GM23338 (cell line): ENCODE measurements around the gene VSIG10L2. TPM values are rescaled to one million over a fixed set of nuclear protein-coding genes. Genes with fewer than 3 reads are reported as not detected.

Experiments
- ATAC-seq: fragments of 200-7000 bp; cut with Tn5 transposase; 3 replicates; pipeline ENCODE4 v1.9.1; 2020
- DNase-seq: peaks from one replicate; pipeline ENCODE4 v3.0.0-alpha.2; 2015; ENCODE audit warnings: low spot score
- H2AFZ ChIP-seq: fragments of 200-600 bp; sonication (generic); 2 replicates; pipeline ENCODE4 v1.8.0; 2016; ENCODE audit warnings: antibody characterized with exemption, mild to moderate bottlenecking, moderate library complexity
- H3F3A ChIP-seq: fragments of 200-600 bp; sonication (generic); replicated peaks from 2 replicates; pipeline ENCODE4 v1.8.0; 2017; ENCODE audit warnings: antibody characterized with exemption, mixed run types, low read depth
- H3K27ac ChIP-seq: fragments of 200-600 bp; sonication (generic); 2 replicates; pipeline ENCODE4 v1.6.1; 2016; ENCODE audit warnings: low read depth
- H3K27me3 ChIP-seq: fragments of 200-600 bp; sonication (generic); 2 replicates; pipeline ENCODE4 v1.8.0; 2016; ENCODE audit warnings: mild to moderate bottlenecking, mixed run types, moderate library complexity; ENCODE audit not compliant: insufficient read depth
- H3K36me3 ChIP-seq: fragments of 200-600 bp; sonication (generic); 2 replicates; pipeline ENCODE4 v1.8.0; 2016; ENCODE audit warnings: mild to moderate bottlenecking; ENCODE audit not compliant: insufficient read depth
- H3K4me1 ChIP-seq: fragments of 200-600 bp; sonication (generic); 2 replicates; pipeline ENCODE4 v1.8.0; 2016; ENCODE audit warnings: mild to moderate bottlenecking, moderate library complexity; ENCODE audit not compliant: insufficient read depth
- H3K4me2 ChIP-seq: fragments of 200-600 bp; sonication (generic); 2 replicates; pipeline ENCODE4 v1.7.1; 2017; ENCODE audit warnings: mixed run types
- H3K4me3 ChIP-seq: fragments of 200-600 bp; sonication (generic); 2 replicates; pipeline ENCODE4 v1.6.1; 2016; ENCODE audit warnings: mixed run types
- H3K79me2 ChIP-seq: fragments of 200-600 bp; sonication (generic); replicated peaks from 2 replicates; pipeline ENCODE4 v1.8.0; 2017; ENCODE audit warnings: mild to moderate bottlenecking; ENCODE audit not compliant: insufficient read depth
- H3K9me2 ChIP-seq: fragments of 200-600 bp; sonication (generic); 2 replicates; pipeline ENCODE4 v1.8.0; 2017; ENCODE audit not compliant: insufficient read depth
- H4K20me1 ChIP-seq: fragments of 200-600 bp; sonication (generic); replicated peaks from 2 replicates; pipeline ENCODE4 v1.8.0; 2017; ENCODE audit warnings: mild to moderate bottlenecking; ENCODE audit not compliant: insufficient read depth
- H3K27ac Mint-ChIP-seq: 2 replicates; pipeline ENCODE4 v1.8.0; 2020; ENCODE audit warnings: inconsistent platforms, mild to moderate bottlenecking, moderate library complexity, mixed read lengths
- H3K27me3 Mint-ChIP-seq: 3 replicates; pipeline ENCODE4 v1.8.0; 2022; ENCODE audit warnings: low read depth, mild to moderate bottlenecking, moderate library complexity, mixed read lengths, inconsistent platforms; ENCODE audit not compliant: insufficient read depth, poor library complexity
- H3K36me3 Mint-ChIP-seq: 3 replicates; pipeline ENCODE4 v1.8.0; 2021; ENCODE audit warnings: low read depth, mild to moderate bottlenecking, inconsistent platforms, moderate library complexity, mixed read lengths
- H3K4me1 Mint-ChIP-seq: 3 replicates; pipeline ENCODE4 v1.8.0; 2020; ENCODE audit warnings: mild to moderate bottlenecking, inconsistent platforms, mixed read lengths
- H3K4me3 Mint-ChIP-seq: 3 replicates; pipeline ENCODE4 v1.8.0; 2021; ENCODE audit warnings: moderate library complexity, mild to moderate bottlenecking, inconsistent platforms, mixed read lengths
- H3K9me3 Mint-ChIP-seq: 3 replicates; pipeline ENCODE4 v1.8.0; 2020; ENCODE audit warnings: moderate library complexity, mild to moderate bottlenecking, inconsistent platforms, mixed read lengths
- CREB1 ChIP-seq: fragments of 250-450 bp; sonication (Bioruptor Pico); IDR thresholded peaks from 2 replicates; pipeline ENCODE4 v1.5.0; 2020; ENCODE audit warnings: low read depth, mild to moderate bottlenecking, moderate library complexity
- CTCF ChIP-seq, 2 experiments: fragments of 200-600 bp in 1 of 2; sonication (generic) in 1 of 2; conservative IDR thresholded peaks; 2 replicates each; pipeline versions ENCODE4 v1.5.1 to v1.6.1; 2016 to 2017; ENCODE audit warnings: antibody characterized with exemption in 2 of 2, low read depth in 2 of 2, mild to moderate bottlenecking in 2 of 2, moderate library complexity in 1 of 2
- EZH2 ChIP-seq: fragments of 200-600 bp; sonication (generic); IDR thresholded peaks from one replicate; pipeline ENCODE4 v1.8.0; 2017; ENCODE audit warnings: antibody characterized with exemption, mild to moderate bottlenecking, low read depth; ENCODE audit not compliant: unreplicated experiment
- EZH2phosphoT487 ChIP-seq: fragments of 200-600 bp; sonication (generic); IDR thresholded peaks from one replicate; pipeline ENCODE4 v1.8.1; 2018; ENCODE audit warnings: antibody characterized with exemption; ENCODE audit not compliant: unreplicated experiment
- JUNB ChIP-seq: IDR thresholded peaks from one replicate; pipeline ENCODE4 v1.6.1; 2016; ENCODE audit warnings: antibody characterized with exemption; ENCODE audit not compliant: unreplicated experiment
- POLR2AphosphoS5 ChIP-seq: IDR thresholded peaks from 2 replicates; pipeline ENCODE4 v1.6.1; 2016; ENCODE audit warnings: antibody characterized with exemption, low read depth
- REST ChIP-seq: IDR thresholded peaks from one replicate; pipeline ENCODE4 v1.6.1; 2018; ENCODE audit warnings: antibody characterized with exemption; ENCODE audit not compliant: unreplicated experiment
- STAT1 ChIP-seq: IDR thresholded peaks from one replicate; pipeline ENCODE4 v1.6.1; 2016; ENCODE audit warnings: antibody characterized with exemption; ENCODE audit not compliant: unreplicated experiment
- ZNF114 ChIP-seq: fragments of 250-450 bp; sonication (Bioruptor Pico); IDR thresholded peaks from 2 replicates; pipeline ENCODE4 v1.5.0; 2020; ENCODE audit warnings: mild to moderate bottlenecking, moderate library complexity
- ZNF462 ChIP-seq: fragments of 250-450 bp; sonication (Bioruptor Pico); IDR thresholded peaks from 2 replicates; pipeline ENCODE4 v1.5.0; 2020; ENCODE audit warnings: mild to moderate bottlenecking, moderate library complexity
- polyA plus RNA-seq: library from polyadenylated mRNA; unstranded; fragments of >200 nt; fragmentation: Nextera tagmentation; extraction: Ambion mirVana; gene quantifications from 2 replicates; pipeline ENCODE4 v1.2.1, GENCODE V29; 2016
- total RNA-seq: library from RNA; depleted of rRNA; stranded (reverse); fragments of >200 nt; shearing (Covaris generic); gene quantifications from 2 replicates; pipeline ENCODE4 v1.2.3, GENCODE V29; 2014

The VSIG10L2 gene
- total and polyA plus RNA-seq, 2 experiments from 2014 or later = 0.63 TPM; not detected in 1

GRCh38 chr11:125951731-125952130, 5.9 kb downstream of the VSIG10L2 start (continued):
- TF ChIP-seq REST (no peak), EZH2phosphoT487 (no peak)

- Histone ChIP-seq H3K36me3 (no peaks in the 10 kb centered on the region), H3K4me1 (peaks cover 2% of the 10 kb centered on the region; the same call in 1 of the 2 replicates), H3K27ac (no peak overlapping the region), H3K9me2 (no peaks in the 10 kb centered on the region), H2AFZ (no peak overlapping the region), H3K79me2 (no peaks in the 10 kb centered on the region), H3F3A (no peaks in the 10 kb centered on the region), H3K4me2 (no peak overlapping the region), H3K4me3 (no peak overlapping the region), H4K20me1 (no peaks in the 10 kb centered on the region), H3K27me3 (no peaks in the 10 kb centered on the region)
- peaks cover 2% of the 10 kb centered on the region for H3K27me3 Mint-ChIP-seq
- DNase-seq (no peak), ATAC-seq (no peak)
- peaks cover 9% of the 10 kb centered on the region for H3K4me1 Mint-ChIP-seq
- no peak for TF ChIP-seq ZNF114 (CRISPR knock-in tag)
- no peak for TF ChIP-seq STAT1
- TF ChIP-seq JUNB = no peak
- TF ChIP-seq CREB1 = no peak
- no peak for TF ChIP-seq POLR2AphosphoS5
- no peak for TF ChIP-seq ZNF462
- no peak for TF ChIP-seq REST
- TF ChIP-seq EZH2 = no peak
- no peak for TF ChIP-seq CTCF (conservative IDR thresholded peaks at IDR 0.05; ENCODE audit: low read depth in 2 of 2)
- H3K27ac Mint-ChIP-seq = no peak overlapping the region
- no peaks in the 10 kb centered on the region; the same call in 2 of the 3 replicates for H3K9me3 Mint-ChIP-seq
- no peaks in the 10 kb centered on the region; the same call in 2 of the 3 replicates for H3K36me3 Mint-ChIP-seq
- no peak overlapping the region for H3K4me3 Mint-ChIP-seq
Measured at GRCh38 chr11:125952559-125952958, 6.7 kb downstream of the VSIG10L2 start.
